ENCODE results near the gene SLIT3. TPM values are rescaled to one million over a fixed set of nuclear protein-coding genes. Genes with fewer than 3 reads are reported as not detected.

The SLIT3 gene
- total and polyA plus RNA-seq, 10 of the 15 experiments (the other 5 are each of a cell fraction or from before 2014, with no cell fraction given) = 0.05 TPM; not detected in 9

- TF ChIP-seq MTA3 (IDR thresholded peaks at IDR 0.05; ENCODE audit: borderline replicate concordance, low read length) = no peak
- TF ChIP-seq, protein P1, sequence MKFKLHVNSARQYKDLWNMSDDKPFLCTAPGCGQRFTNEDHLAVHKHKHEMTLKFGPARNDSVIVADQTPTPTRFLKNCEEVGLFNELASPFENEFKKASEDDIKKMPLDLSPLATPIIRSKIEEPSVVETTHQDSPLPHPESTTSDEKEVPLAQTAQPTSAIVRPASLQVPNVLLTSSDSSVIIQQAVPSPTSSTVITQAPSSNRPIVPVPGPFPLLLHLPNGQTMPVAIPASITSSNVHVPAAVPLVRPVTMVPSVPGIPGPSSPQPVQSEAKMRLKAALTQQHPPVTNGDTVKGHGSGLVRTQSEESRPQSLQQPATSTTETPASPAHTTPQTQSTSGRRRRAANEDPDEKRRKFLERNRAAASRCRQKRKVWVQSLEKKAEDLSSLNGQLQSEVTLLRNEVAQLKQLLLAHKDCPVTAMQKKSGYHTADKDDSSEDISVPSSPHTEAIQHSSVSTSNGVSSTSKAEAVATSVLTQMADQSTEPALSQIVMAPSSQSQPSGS (IDR thresholded peaks at IDR 0.05; ENCODE audit: low read length) = no peak
- TF ChIP-seq SKIL (IDR thresholded peaks at IDR 0.05; ENCODE audit: low read depth, poor library complexity, severe bottlenecking) = no peak
- TF ChIP-seq NRF1 (conservative IDR thresholded peaks at IDR 0.05; ENCODE audit: low read depth, low read length) = no peak
- no peak for TF ChIP-seq MTA2 (IDR thresholded peaks at IDR 0.05; ENCODE audit: low read depth)
- no peak for TF ChIP-seq MYB (IDR thresholded peaks at IDR 0.05; ENCODE audit: borderline replicate concordance, low read depth, low read length)
- TF ChIP-seq, protein P2, sequence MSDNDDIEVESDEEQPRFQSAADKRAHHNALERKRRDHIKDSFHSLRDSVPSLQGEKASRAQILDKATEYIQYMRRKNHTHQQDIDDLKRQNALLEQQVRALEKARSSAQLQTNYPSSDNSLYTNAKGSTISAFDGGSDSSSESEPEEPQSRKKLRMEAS (IDR thresholded peaks at IDR 0.05; ENCODE audit: low read depth, low read length) = no peak
- TF ChIP-seq STAT3 (IDR thresholded peaks at IDR 0.05; ENCODE audit: low read depth, low read length) = no peak
- TF ChIP-seq KLF5 (IDR thresholded peaks at IDR 0.05; ENCODE audit: partially characterized antibody) = no peak
- no peak for TF ChIP-seq HCFC1 (IDR thresholded peaks at IDR 0.05; ENCODE audit: low read length)
- TF ChIP-seq NR2C1 (IDR thresholded peaks at IDR 0.05) = no peak
- TF ChIP-seq CTCF (IDR thresholded peaks at IDR 0.05 in 2 of 3, conservative IDR thresholded peaks at IDR 0.05 in 1 of 3; ENCODE audit: control insufficient read depth in 2 of 3, extremely low read depth in 1 of 3, insufficient read depth in 1 of 3, low read depth in 3 of 3, low read length in 3 of 3) = no peak
- no peak for TF ChIP-seq CEBPZ (IDR thresholded peaks at IDR 0.05; ENCODE audit: low read depth, low read length)
Observed at GRCh38 chr5:168953351-168953750, 347.6 kb downstream of the SLIT3 start (continued).
